OCI-LY7 (cell line): ENCODE results near the gene ATP2A3.

ENCODE experiments used
- EZH2phosphoT487 ChIP-seq: fragments of 200-600 bp; sonication (generic); IDR thresholded peaks from 2 replicates; pipeline ENCODE4 v1.6.1; 2018; ENCODE audit warnings: low read depth, borderline replicate concordance, mild to moderate bottlenecking, mixed run types, antibody characterized with exemption, low read length, moderate library complexity, mixed read lengths
- TF ChIP-seq, protein P1 (sequence below): fragments of 200-600 bp; sonication (generic); conservative IDR thresholded peaks from 2 replicates; pipeline ENCODE4 v1.5.1; 2014; ENCODE audit warnings: mild to moderate bottlenecking, antibody characterized with exemption, low read length, moderate library complexity, mixed read lengths

DNA sequence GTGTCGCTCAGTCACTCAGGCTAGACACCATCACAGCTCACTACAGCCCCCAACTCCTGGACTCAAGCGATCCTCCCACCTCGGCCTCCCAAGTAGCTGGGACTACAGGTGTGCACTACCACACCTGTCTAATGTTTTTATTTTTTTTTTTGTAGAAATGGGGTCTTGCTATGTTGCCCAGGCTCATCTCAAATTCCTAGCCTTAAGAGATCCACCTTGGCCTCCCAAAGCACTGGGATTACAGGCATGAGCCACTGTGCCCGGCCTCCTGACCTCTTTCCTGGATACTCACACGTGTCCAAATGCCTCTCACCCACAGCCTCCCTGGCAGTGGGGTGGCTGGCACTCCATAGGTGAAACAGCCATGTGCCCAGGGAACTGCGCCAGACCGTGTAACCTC lies 88.9 kb downstream of the ATP2A3 start:
- TF ChIP-seq, protein P1, sequence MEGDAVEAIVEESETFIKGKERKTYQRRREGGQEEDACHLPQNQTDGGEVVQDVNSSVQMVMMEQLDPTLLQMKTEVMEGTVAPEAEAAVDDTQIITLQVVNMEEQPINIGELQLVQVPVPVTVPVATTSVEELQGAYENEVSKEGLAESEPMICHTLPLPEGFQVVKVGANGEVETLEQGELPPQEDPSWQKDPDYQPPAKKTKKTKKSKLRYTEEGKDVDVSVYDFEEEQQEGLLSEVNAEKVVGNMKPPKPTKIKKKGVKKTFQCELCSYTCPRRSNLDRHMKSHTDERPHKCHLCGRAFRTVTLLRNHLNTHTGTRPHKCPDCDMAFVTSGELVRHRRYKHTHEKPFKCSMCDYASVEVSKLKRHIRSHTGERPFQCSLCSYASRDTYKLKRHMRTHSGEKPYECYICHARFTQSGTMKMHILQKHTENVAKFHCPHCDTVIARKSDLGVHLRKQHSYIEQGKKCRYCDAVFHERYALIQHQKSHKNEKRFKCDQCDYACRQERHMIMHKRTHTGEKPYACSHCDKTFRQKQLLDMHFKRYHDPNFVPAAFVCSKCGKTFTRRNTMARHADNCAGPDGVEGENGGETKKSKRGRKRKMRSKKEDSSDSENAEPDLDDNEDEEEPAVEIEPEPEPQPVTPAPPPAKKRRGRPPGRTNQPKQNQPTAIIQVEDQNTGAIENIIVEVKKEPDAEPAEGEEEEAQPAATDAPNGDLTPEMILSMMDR, result no peak
- no peak for TF ChIP-seq EZH2phosphoT487
